HG03342 (cell line): ENCODE data around the gene MAP3K3.

Source experiments
- ATAC-seq: cut with Tn5 transposase; IDR thresholded peaks from one replicate; pipeline ENCODE4 v1.9.1; 2021; ENCODE audit warnings: mild to moderate bottlenecking, moderate library complexity; ENCODE audit not compliant: unreplicated experiment

The MAP3K3 gene

GRCh38 chr17:63692195-63692816, 70.1 kb downstream of the MAP3K3 start:
- no peak for ATAC-seq

GRCh38 chr17:63693411-63694113, 71.3 kb downstream of the MAP3K3 start:
- no peak for ATAC-seq

DNA sequence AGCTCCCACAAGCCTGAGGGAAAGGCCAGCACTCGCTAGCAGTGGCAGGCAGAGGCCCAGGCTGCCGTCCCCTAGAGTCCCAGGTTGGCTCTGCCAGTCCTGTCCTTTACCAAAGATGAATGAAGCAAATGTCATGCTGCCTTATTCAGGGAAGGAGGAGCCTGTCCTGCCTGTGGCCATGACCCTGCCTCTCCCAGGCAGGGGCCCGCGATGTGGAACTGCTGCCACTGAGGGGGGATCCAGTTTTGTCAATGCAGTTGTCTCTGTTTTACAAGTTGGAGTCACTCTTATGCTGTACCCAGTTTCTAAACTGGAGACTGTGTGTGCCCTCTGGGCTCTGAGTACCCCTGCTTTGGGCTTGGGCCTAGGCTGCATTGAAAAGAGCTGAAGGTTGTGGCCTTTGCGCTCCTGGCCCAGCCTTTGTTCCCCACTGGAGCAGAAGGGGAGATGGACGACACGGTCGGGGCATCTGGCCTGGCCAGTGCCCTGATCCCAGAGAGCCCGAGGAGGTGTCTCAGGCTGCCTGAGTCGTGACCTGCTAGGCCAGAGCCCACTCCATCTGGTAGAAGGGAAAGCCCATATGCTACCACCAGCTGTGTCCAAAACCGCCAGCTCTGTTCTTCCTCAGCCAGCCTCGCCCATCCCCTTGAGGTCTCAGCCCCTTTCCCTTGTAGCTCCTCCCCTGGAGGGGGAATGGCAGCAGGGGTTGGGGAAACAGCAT, 72.2 kb downstream of the MAP3K3 start:
- ATAC-seq: no peak

DNA sequence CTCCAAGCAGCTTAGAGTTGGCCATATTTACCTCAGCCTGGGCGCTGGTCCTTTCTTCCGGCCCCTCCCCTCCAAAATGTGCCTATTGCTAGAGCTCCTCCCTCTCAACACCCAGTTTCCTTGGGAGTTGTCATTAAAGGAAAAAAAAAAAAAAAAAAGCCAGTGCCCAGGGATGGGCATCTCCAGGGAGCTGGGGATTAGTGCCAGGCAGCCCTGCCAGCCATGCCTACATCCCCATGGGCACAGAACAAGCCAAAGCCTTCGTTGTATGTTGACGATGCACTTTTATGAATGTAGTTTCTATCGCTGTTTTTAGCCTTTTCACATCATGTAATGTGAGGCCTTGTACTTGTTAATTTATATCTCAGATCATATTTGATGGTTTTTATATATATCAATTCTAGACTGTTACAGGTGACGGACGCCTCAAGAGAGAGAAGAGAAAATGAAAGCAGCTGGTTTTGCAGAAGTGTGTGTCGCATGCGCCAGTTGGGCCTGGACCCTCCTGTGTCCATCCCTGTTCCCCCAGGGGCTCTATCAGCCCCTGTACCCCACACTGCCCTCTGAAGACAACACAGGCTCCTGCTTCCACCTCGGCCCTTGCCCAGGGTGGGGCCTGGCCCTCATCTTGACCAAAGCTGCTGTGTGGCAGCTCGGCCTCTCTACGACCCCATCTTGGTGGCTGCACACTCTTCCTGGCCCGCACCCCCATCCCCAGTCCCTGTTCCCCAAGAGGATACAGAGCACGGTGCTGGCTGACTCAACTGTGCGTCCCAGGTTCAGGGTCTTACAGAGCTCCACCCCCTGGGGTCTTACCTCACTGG, 72.9 kb downstream of the MAP3K3 start:
- ATAC-seq: no peak

GRCh38 chr17:63695889-63696288, 73.7 kb downstream of the MAP3K3 start:
- no peak for ATAC-seq

DNA sequence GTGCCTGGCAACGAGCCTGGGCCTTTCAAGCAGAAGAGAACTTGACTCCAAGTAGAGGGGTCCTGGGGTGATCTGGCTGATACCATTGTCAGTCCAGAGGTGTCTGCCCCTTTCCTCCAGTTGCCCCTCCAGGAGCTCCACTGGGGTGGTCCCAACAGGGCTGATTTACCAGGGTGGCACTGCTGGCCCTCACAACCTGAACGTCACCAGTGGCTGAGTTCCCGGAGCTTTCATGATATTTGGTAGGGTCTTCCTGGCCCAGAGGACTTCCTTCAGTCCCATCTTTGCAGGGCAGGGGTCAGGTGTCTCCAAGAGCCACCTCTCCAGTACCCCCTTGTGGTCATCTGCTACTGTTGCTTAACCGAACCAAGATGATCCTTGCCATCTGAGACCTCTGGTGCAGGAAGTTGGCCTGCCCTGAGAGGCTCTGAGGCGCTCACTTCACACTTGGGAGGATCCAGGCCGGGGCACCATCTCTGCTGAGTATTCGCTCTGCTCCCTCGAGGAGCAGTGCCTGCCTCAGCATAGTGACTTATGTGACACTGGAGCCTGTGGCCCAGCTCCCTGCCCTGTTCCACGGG, 74.3 kb downstream of the MAP3K3 start:
- no peak for ATAC-seq

DNA sequence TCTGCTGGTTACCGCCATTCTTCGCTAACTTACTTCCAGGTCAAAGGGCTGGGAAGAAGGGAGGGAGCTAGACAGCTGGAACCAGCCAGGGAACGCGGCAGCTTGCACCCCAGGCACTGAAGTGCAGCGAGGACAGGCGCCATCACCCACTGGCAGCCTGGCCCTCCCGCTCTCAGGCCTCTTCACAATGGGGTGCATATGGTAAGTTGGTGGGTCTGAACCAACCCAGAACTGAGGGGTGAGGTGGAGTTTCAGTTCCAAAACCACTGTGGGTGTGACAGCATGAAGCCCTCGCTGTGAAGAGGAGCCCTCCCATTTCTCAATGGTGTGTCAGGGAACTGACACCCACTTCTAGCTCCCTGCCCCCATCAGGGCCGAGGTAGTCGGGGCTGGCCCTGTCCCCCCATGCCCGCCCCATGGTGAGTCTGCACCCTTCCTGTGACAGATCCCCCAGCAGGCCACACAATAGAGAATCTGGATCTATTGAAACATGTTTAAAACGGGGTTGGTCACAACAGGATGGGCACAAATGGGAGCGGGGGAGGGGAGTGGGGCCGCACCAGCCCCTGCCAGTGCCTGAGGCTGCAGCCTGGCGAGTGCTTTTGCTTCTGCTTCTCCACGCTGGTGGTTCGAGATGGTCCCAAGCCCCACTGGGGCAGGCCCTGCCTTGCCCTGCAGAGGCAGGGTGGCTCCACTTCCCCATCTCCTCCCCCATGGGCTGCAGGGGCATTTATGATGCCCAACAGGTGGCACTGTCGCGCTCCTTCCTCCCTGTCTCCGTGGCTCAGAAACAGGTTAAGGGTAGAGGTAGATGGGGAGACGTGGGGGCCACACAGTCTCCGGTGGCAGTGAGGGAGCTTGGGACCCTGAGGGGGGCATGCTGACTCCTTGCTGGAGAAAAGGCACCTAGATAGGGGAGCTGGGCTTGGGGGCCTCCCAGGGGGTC, 75.4 kb downstream of the MAP3K3 start:
- ATAC-seq: peak; percentile 18

DNA sequence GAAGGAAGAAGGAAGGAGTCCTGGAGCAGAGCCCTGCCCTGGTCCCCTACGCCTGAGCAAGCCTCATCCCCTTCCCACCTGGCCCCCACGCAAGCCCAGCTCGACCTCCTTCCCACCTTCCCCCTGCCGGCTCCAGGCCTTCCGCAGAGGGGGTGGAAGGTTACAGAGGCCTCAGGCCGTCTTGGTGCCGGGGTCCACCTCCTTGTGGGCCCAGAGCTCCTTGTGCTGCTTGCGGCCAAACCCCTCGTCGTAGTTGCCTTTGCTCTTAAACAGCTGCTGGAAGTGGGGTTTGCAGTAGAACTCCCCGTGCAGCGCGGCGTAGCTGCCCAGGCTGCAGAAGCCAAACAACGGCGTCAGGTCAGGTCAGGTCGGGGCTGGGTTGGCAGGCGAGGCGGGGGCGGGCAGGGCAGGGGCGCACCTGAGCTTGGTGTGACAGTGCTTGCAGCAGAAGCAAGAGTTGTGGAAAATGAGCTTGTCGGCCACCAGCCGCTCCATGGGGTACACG, 76.2 kb downstream of the MAP3K3 start:
- ATAC-seq: no peak

GRCh38 chr17:63698886-63699637, 76.8 kb downstream of the MAP3K3 start:
- peak; percentile 25 for ATAC-seq

DNA sequence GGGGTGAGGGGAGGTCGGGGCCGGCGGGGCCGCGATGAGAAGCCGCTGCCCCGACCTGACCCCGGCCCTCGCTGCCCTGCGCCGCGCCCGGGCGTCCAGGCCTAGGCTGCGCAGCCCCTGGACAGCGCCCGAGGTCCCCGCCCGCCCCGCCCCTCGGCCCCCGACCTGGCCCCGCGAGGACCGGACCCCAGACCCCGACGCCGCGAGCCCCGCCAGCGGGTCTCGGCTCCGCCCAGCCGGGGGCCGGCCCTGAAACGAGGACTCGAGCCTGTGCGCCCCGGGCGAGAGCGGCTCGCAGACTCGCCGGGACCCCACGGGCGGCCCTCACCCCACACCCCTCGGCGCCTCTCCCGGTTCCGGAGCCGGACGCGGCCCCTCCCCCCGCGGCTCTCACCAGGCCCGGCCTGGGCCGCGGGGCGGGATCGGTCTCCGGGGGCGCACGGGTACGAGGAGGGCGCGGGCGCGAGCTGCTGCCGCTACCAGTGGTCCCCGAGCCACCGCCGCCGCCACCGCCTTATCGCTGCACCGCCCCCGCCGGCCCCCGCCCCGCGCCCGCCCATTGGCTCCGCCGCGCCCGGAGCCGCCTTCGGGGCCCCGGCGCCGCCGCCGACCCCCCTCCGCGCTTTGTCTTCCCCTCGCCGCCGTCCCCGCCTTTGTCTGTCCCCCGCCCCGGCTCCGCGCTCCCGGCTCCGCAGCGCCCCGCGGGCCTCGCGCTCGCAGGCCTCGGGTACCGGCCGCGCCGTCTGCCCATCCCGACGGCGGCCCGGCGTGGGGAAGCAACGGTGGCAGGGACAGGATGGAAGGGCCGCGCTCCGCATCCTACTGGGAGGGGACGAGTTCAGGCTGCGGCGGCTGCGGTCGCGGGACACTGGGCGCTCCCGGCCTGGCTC, 77.7 kb downstream of the MAP3K3 start, which contains the start of gene LIMD2:
LIMD2 (minus strand) TSS at position 488 of the 890 bp plus-strand sequence. CDS start 827 bp downstream, outside the sequence.
- ATAC-seq: peak; percentile 22

GRCh38 chr17:63700528-63701455, 78.6 kb downstream of the MAP3K3 start:
- no peak for ATAC-seq

DNA sequence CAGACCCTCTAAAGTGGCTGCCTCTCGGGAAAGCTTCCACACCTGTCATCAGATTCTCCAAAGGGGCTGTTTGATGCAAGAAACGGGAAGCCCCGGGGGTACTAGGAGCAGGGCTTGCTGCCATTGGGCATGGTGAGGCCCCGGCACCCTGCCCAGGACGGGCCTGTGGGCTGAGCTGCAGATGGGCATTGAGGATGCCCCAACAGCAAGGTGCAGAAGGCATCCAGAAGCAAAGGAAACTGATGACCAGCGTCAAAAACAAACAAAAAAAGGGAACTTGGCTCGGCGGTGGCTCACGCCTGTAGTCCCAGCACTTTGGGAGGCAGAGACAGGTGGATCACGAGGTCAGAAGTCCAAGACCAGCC, 79.2 kb downstream of the MAP3K3 start:
- ATAC-seq: no peak

- no peak for ATAC-seq
These were observed 79.9 kb downstream of the MAP3K3 start for GRCh38 chr17:63701868-63702720.

DNA sequence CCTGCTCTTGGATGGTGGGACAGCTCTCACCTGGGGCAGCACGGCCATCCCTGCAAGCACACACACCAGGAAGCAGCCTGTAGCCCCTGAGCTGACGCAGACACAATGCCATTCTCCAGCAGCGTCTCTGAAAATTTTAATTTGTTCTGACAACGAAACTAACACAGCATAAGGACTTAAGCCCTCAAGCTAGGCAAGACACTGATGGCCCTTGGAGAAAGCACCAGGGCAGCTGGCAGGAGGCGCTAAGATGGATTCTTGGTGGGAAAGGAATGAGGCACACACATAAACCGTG, 80.5 kb downstream of the MAP3K3 start:
- ATAC-seq: no peak

GRCh38 chr17:63703029-63703428, 80.8 kb downstream of the MAP3K3 start:
- no peak for ATAC-seq
